Endothelial cell of umbilical vein (primary cell): Measurements from ENCODE around the gene UBE2L3.
"Not testable (repeated sequence)": the region's sequence is repeated elsewhere in the genome, so short reads cannot be mapped to it uniquely, and the experiment has no call there.

ENCODE experiments used
- EZH2 ChIP-seq: IDR thresholded peaks from 2 replicates; pipeline ENCODE4 v1.6.1; 2012; ENCODE audit warnings: borderline replicate concordance, low read depth, mild to moderate bottlenecking, moderate library complexity, low read length, inconsistent platforms; ENCODE audit not compliant: severe bottlenecking
- POLR2A ChIP-seq: IDR thresholded peaks from 2 replicates; pipeline ENCODE4 v1.6.1; 2012; ENCODE audit warnings: low read depth, mild to moderate bottlenecking, control low read depth, low read length
- POLR2AphosphoS5 ChIP-seq: IDR thresholded peaks from 2 replicates; pipeline ENCODE4 v1.6.1; 2012; ENCODE audit warnings: low read depth, mild to moderate bottlenecking, control low read depth, low read length, moderate library complexity; ENCODE audit not compliant: insufficient read depth

- TF ChIP-seq POLR2A, EZH2, POLR2AphosphoS5: not testable (repeated sequence)
Measured at GRCh38 chr22:21544432-21545322, 22.8 kb upstream of the UBE2L3 start.
